H1 (cell line): ENCODE data around the gene RPL12. TPM values are rescaled to one million over a fixed set of nuclear protein-coding genes. Genes with fewer than 3 reads are reported as not detected.

Source experiments
- CTCF ChIA-PET: fragments of 300-600 bp; sonication (Branson Sonifier 250); formaldehyde crosslinking; loops from one replicate; lab custom pipeline; 2021; ENCODE audit not compliant: partially characterized antibody; lab: Charles Lee
- POLR2A ChIA-PET: fragments of 300-600 bp; sonication (Branson Sonifier 250); formaldehyde crosslinking; loops from one replicate; lab custom pipeline; 2021; ENCODE audit warnings: inconsistent platforms; ENCODE audit not compliant: partially characterized antibody; lab: Charles Lee
- DNase-seq, 2 experiments: peaks; one replicate each; pipeline versions ENCODE4 v3.0.0 to v3.0.0-alpha.2; 2010 to 2022; ENCODE audit warnings: low spot score in 2 of 2, low read depth in 1 of 2, mixed read lengths in 1 of 2
- FAIRE-seq: peaks from 2 replicates; lab custom pipeline; 2011; peaks lifted over from hg19 to GRCh38; lab: Jason Lieb, UNC
- H2AFZ ChIP-seq: 2 replicates; pipeline ENCODE4 v1.8.1; 2012; ENCODE audit warnings: low read length, inconsistent platforms
- H2AK5ac ChIP-seq: 2 replicates; pipeline ENCODE4 v1.6.1; 2013; ENCODE audit warnings: low read depth, low read length
- H2BK120ac ChIP-seq: replicated peaks from 2 replicates; pipeline ENCODE3; 2013; ENCODE audit warnings: low read depth, low read length, inconsistent platforms
- H2BK12ac ChIP-seq: 2 replicates; pipeline ENCODE4 v1.6.1; 2013; ENCODE audit warnings: low read depth, low read length
- H2BK15ac ChIP-seq: 2 replicates; pipeline ENCODE4 v1.6.1; 2013; ENCODE audit warnings: low read length
- H2BK20ac ChIP-seq: 2 replicates; pipeline ENCODE4 v1.6.1; 2013; ENCODE audit warnings: low read length
- H2BK5ac ChIP-seq: 2 replicates; pipeline ENCODE4 v1.6.1; 2013; ENCODE audit warnings: low read depth, low read length
- H3K14ac ChIP-seq: 2 replicates; pipeline ENCODE4 v1.6.1; 2013; ENCODE audit warnings: inconsistent platforms; ENCODE audit not compliant: insufficient read length
- H3K18ac ChIP-seq: 2 replicates; pipeline ENCODE4 v1.6.1; 2013; ENCODE audit warnings: low read length; ENCODE audit errors: extremely low read depth
- H3K23ac ChIP-seq: 2 replicates; pipeline ENCODE4 v1.6.1; 2013; ENCODE audit warnings: inconsistent platforms; ENCODE audit not compliant: insufficient read length
- H3K23me2 ChIP-seq: 2 replicates; pipeline ENCODE4 v1.6.1; 2013; ENCODE audit warnings: low read depth, low read length
- H3K27ac ChIP-seq: 2 replicates; pipeline ENCODE4 v1.6.1; 2011; ENCODE audit warnings: low read depth, low read length, inconsistent platforms
- H3K27me3 ChIP-seq, 4 experiments: replicated peaks in 1 of 4; 1 replicate in 1 of 4; 2 replicates in 3 of 4; pipeline versions ENCODE4 v1.6.1 to v1.8.1; 2011 to 2013; ENCODE audit warnings: low read length in 3 of 4, mild to moderate bottlenecking in 3 of 4, inconsistent platforms in 2 of 4, mixed read lengths in 2 of 4, moderate library complexity in 1 of 4; ENCODE audit not compliant: control insufficient read depth in 3 of 4, insufficient read depth in 3 of 4; ENCODE audit errors: extremely low read depth in 1 of 4
- H3K36me3 ChIP-seq, 4 experiments: 2 replicates each; pipeline versions ENCODE4 v1.6.1 to v1.8.1; 2011 to 2013; ENCODE audit warnings: mild to moderate bottlenecking in 4 of 4, low read length in 3 of 4, moderate library complexity in 2 of 4, control low read depth in 1 of 4, inconsistent platforms in 1 of 4; ENCODE audit not compliant: insufficient read depth in 4 of 4, control insufficient read depth in 2 of 4
- H3K4ac ChIP-seq: replicated peaks from 2 replicates; pipeline ENCODE3; 2013; ENCODE audit warnings: low read length, low read depth, mixed read lengths, inconsistent platforms; ENCODE audit not compliant: insufficient read length
- H3K4me1 ChIP-seq, 4 experiments: replicated peaks in 1 of 4; 1 replicate in 1 of 4; 2 replicates in 3 of 4; pipeline versions ENCODE4 v1.6.1 to v1.8.1; 2011 to 2013; ENCODE audit warnings: low read length in 3 of 4, inconsistent platforms in 2 of 4, mixed read lengths in 1 of 4; ENCODE audit not compliant: insufficient read depth in 4 of 4, control insufficient read depth in 3 of 4
- H3K4me2 ChIP-seq, 2 experiments: 2 replicates each; pipeline versions ENCODE4 v1.6.1 to v1.8.1; 2011 to 2013; ENCODE audit warnings: low read depth in 2 of 2, low read length in 2 of 2, control low read depth in 1 of 2, inconsistent platforms in 1 of 2, mild to moderate bottlenecking in 1 of 2; ENCODE audit not compliant: insufficient read depth in 1 of 2
- H3K4me3 ChIP-seq, 4 experiments: fragments of 200-600, 300-600 bp in 1 of 4; sonication (generic), shearing (Covaris generic), sonication (Bioruptor Twin) in 1 of 4; 2 replicates each; pipeline versions ENCODE4 v1.5.1 to v1.8.1; 2011 to 2016; ENCODE audit warnings: low read length in 4 of 4, low read depth in 3 of 4, control low read depth in 2 of 4, inconsistent platforms in 2 of 4, mild to moderate bottlenecking in 2 of 4, mixed read lengths in 1 of 4, moderate library complexity in 1 of 4; ENCODE audit not compliant: insufficient read depth in 2 of 4; ENCODE audit errors: extremely low read depth in 1 of 4
- H3K56ac ChIP-seq: replicated peaks from 2 replicates; pipeline ENCODE3; 2013; ENCODE audit warnings: low read depth, mild to moderate bottlenecking, mixed read lengths, low read length, inconsistent platforms; ENCODE audit not compliant: insufficient read length
- H3K79me1 ChIP-seq: 2 replicates; pipeline ENCODE4 v1.6.1; 2013; ENCODE audit warnings: low read depth, low read length, control low read depth
- H3K79me2 ChIP-seq, 2 experiments: 2 replicates each; pipeline versions ENCODE4 v1.6.1 to v1.8.1; 2012 to 2013; ENCODE audit warnings: low read length in 2 of 2, mild to moderate bottlenecking in 2 of 2, inconsistent platforms in 1 of 2; ENCODE audit not compliant: insufficient read depth in 2 of 2, control insufficient read depth in 1 of 2
- H3K9ac ChIP-seq, 4 experiments: replicated peaks in 1 of 4; 1 replicate in 1 of 4; 2 replicates in 3 of 4; pipeline versions ENCODE4 v1.6.1 to v1.8.1; 2011 to 2013; ENCODE audit warnings: low read depth in 3 of 4, low read length in 3 of 4, control low read depth in 2 of 4, mild to moderate bottlenecking in 2 of 4, moderate library complexity in 2 of 4, inconsistent platforms in 1 of 4; ENCODE audit errors: extremely low read depth in 1 of 4
- H3K9me3 ChIP-seq, 2 experiments: 2 replicates each; pipeline versions ENCODE4 v1.6.1 to v1.8.1; 2012 to 2013; ENCODE audit warnings: mild to moderate bottlenecking in 2 of 2, moderate library complexity in 2 of 2, control low read depth in 1 of 2, inconsistent platforms in 1 of 2, low read depth in 1 of 2, low read length in 1 of 2, mixed read lengths in 1 of 2; ENCODE audit not compliant: insufficient read depth in 2 of 2
- H4K20me1 ChIP-seq, 2 experiments: replicated peaks in 1 of 2; 2 replicates each; pipeline versions ENCODE3 to v1.8.1; 2011 to 2013; ENCODE audit warnings: inconsistent platforms in 2 of 2, low read length in 2 of 2, mild to moderate bottlenecking in 1 of 2; ENCODE audit not compliant: insufficient read depth in 2 of 2, control insufficient read depth in 1 of 2
- H4K5ac ChIP-seq: 2 replicates; pipeline ENCODE4 v1.6.1; 2013; ENCODE audit warnings: low read length, low read depth, mixed read lengths, inconsistent platforms; ENCODE audit not compliant: insufficient read length
- H4K8ac ChIP-seq: 2 replicates; pipeline ENCODE4 v1.8.0; 2013; ENCODE audit warnings: mild to moderate bottlenecking, moderate library complexity, low read length, inconsistent platforms; ENCODE audit not compliant: insufficient read depth; ENCODE audit errors: extremely low read depth
- H4K91ac ChIP-seq: replicated peaks from 2 replicates; pipeline ENCODE3; 2013; ENCODE audit warnings: low read length, mixed read lengths, inconsistent platforms; ENCODE audit not compliant: insufficient read length
- CEBPB ChIP-seq: IDR thresholded peaks from 2 replicates; pipeline ENCODE4 v1.6.1; 2012; ENCODE audit warnings: low read depth, low read length
- EGR1 ChIP-seq: IDR thresholded peaks from 2 replicates; pipeline ENCODE4 v1.6.1; 2011; ENCODE audit warnings: low read depth, low read length, borderline replicate concordance
- HDAC6 ChIP-seq: IDR thresholded peaks from one replicate; pipeline ENCODE4 v1.7.1; 2012; ENCODE audit warnings: low read depth, mild to moderate bottlenecking, inconsistent platforms, low read length, moderate library complexity
- JUN ChIP-seq: IDR thresholded peaks from 2 replicates; pipeline ENCODE4 v1.6.1; 2011; ENCODE audit warnings: low read depth, mild to moderate bottlenecking, improper control_type of control experiment, low read length
- MAFK ChIP-seq: IDR thresholded peaks from 2 replicates; pipeline ENCODE4 v1.6.1; 2012; ENCODE audit warnings: low read depth, mild to moderate bottlenecking, improper control_type of control experiment, low read length
- SIX5 ChIP-seq: IDR thresholded peaks from 2 replicates; pipeline ENCODE4 v1.6.1; 2011; ENCODE audit warnings: mild to moderate bottlenecking, low read depth, low read length
- TAF7 ChIP-seq: optimal IDR thresholded peaks from 2 replicates; pipeline ENCODE3; 2011; ENCODE audit warnings: low read depth, mild to moderate bottlenecking, inconsistent platforms, low read length, moderate library complexity, borderline replicate concordance
- YY1 ChIP-seq: IDR thresholded peaks from 2 replicates; pipeline ENCODE4 v1.6.1; 2011; ENCODE audit warnings: low read depth, mild to moderate bottlenecking, low read length
- WGBS, 2 experiments: shearing (Covaris generic) in 1 of 2; methylation state at CpG; one replicate each; pipeline versions ENCODE4 v1.1.6 to v1.1.7; 2013 to 2015; ENCODE audit warnings: low lambda C conversion rate in 2 of 2, mixed read lengths in 2 of 2, inconsistent platforms in 1 of 2, low coverage in 1 of 2, missing lambda C conversion rate in 1 of 2; ENCODE audit not compliant: insufficient replicate concordance in 2 of 2, insufficient coverage in 1 of 2, insufficient read length in 1 of 2; ENCODE audit errors: extremely low coverage in 1 of 2, missing lambda C conversion rate in 1 of 2; 5-methylcytosine and 5-hydroxymethylcytosine counted together
- polyA plus RNA-seq, 7 experiments: library from polyadenylated mRNA; depleted of rRNA in 3 of 7; stranded (reverse) in 5 of 7; unstranded in 2 of 7; fragments of >200 nt in 5 of 7; fragments of 200-250 nt in 2 of 7; gene quantifications; 1 replicate in 5 of 7; 2 replicates in 1 of 7; 4 replicates in 1 of 7; pipeline versions ENCODE4 v1.2.1 to v1.2.3, GENCODE V29; 2011 to 2013; ENCODE audit warnings: missing spikeins in 2 of 7, mixed read lengths in 2 of 7
- total RNA-seq: library from RNA; stranded (reverse); fragmentation: NEBNext Ultra II Directional; extraction: Animal tissue kit (Norgen Biotek cat#: 25700); gene quantifications from 2 replicates; pipeline ENCODE4 v1.2.1, GENCODE V29; 2021

The RPL12 gene
- total and polyA plus RNA-seq, 2 of the 8 experiments (the other 6 are each of a cell fraction or from before 2014, with no cell fraction given): 1,993 to 4,892 TPM

- Histone ChIP-seq H3K23ac (no peak overlapping the region), H2BK12ac (no peak overlapping the region), H4K91ac (no peak overlapping the region), H3K56ac (no peak overlapping the region), H2BK20ac (no peak overlapping the region), H3K9me3 (no peaks in the 10 kb centered on the region), H3K4me2 (no peak overlapping the region), H3K79me2 (0 out of 4 replicates have a peak, but pooled peaks cover 0 to 2% of the 10 kb centered on the region in 2 experiments), H3K14ac (no peak overlapping the region), H2BK120ac (no peak overlapping the region), H3K18ac (no peak overlapping the region), H4K20me1 (peaks cover 0 to 9% of the 10 kb centered on the region in 2 experiments), H4K8ac (no peak overlapping the region), H3K4me3 (no peak overlapping the region), H2AFZ (no peak overlapping the region), H4K5ac (no peak overlapping the region), H3K4ac (no peak overlapping the region), H3K23me2 (no peaks in the 10 kb centered on the region), H2AK5ac (no peak overlapping the region), H3K79me1 (no peaks in the 10 kb centered on the region; the same call in 1 of the 2 replicates), H3K36me3 (peaks cover 4 to 13% (median 7%) of the 10 kb centered on the region in 4 experiments; a peak in 6 of 8 replicates), H3K4me1 (no peaks in the 10 kb centered on the region), H2BK15ac (no peak overlapping the region), H2BK5ac (no peak overlapping the region), H3K9ac (no peak overlapping the region), H3K27me3 (no peaks in the 10 kb centered on the region), H3K27ac (no peak overlapping the region)
- 95% methylated on average over 23 of the region's 23 CpGs; no CpG with 5 or more reads in 1 of the 2 experiments for WGBS, 2 experiments
- no peak for DNase-seq
- FAIRE-seq: no peak
- TF ChIP-seq HDAC6: no peak
- TF ChIP-seq TAF7: no peak
- no peak for TF ChIP-seq MAFK
- no peak for TF ChIP-seq SIX5
- TF ChIP-seq CEBPB: no peak
- TF ChIP-seq EGR1: no peak
- no peak for TF ChIP-seq JUN
- no peak for TF ChIP-seq YY1
- CTCF ChIA-PET: interaction anchor here (0.7 to 2.9 kb wide), 4 partner anchors 12 to 312 kb away, joined by 3 to 10 read pairs (median 4); no protein-coding TSS in a partner anchor
- POLR2A ChIA-PET: interaction anchor here (1.5 to 3.0 kb wide), 2 partner anchors 10 to 46 kb away, joined by 5 to 12 read pairs; partner anchors contain the start of genes LRSAM1 and RPL12
Measured at GRCh38 chr9:127404631-127405030, 46.6 kb downstream of the RPL12 start.
